GM19099 (cell line): ENCODE measurements around the gene CTTNBP2.

ENCODE experiments used
- POLR2A ChIP-seq: IDR thresholded peaks from 3 replicates; pipeline ENCODE4 v1.6.1; 2011; ENCODE audit warnings: low read depth; ENCODE audit not compliant: insufficient read length; ENCODE audit errors: extremely low read depth

Gene CTTNBP2

DNA sequence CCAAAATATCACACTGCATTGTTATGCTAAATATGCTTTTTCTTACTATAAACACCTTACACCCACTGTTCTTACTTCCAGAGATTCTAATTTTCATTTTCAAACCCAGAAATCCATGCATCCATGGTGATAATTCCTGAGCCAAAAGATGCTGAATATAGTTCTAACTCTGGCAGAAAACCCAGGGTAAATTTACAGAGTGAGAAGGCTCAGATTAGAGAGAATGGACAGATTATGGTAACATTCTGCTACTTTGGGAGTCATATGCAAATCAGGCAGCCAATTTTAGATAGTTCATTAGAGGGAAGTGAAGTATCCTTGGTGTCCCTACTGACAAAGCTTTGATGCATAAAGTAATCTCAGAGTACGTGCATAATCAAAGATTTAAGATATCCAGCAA, 15.4 kb upstream of the CTTNBP2 start:
- no peak for TF ChIP-seq POLR2A

DNA sequence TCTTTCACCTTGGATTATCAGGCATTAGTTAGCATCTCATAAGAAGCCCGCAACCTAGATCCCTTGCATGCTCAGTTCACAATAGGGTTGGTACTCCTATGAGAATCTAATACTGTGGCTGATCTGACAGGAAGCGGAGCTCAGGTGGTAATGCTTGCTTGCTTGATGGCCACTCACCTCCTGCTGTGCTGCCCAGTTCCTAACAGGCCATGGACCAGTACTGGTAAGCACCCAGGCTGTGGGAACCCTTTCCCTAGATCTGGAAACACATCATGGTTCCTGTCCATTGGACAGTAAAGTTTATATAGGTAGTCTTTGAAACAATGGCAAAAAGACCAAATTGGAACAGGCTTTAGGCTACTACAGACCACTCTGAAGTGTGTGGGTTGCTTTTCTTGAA, 9.4 kb upstream of the CTTNBP2 start:
- no peak for TF ChIP-seq POLR2A

DNA sequence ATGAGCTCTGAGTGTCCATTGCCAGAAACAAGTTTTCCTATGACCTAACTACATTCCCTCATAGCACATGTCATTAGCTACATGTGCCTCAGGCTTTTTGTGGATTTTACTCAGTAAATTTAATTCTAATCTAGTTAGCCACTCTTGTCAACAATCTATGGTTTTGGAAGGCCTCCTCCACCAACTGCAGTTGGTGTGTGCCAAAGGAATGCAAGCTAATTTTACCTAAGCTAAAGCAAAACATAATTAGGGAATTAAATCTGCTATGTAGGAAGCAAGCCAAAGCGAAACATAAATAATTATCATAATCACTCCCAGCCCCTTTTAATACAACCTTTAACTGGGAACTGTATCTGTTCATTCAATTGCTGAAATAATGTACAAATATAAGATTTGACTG, 3.5 kb upstream of the CTTNBP2 start:
- no peak for TF ChIP-seq POLR2A

DNA sequence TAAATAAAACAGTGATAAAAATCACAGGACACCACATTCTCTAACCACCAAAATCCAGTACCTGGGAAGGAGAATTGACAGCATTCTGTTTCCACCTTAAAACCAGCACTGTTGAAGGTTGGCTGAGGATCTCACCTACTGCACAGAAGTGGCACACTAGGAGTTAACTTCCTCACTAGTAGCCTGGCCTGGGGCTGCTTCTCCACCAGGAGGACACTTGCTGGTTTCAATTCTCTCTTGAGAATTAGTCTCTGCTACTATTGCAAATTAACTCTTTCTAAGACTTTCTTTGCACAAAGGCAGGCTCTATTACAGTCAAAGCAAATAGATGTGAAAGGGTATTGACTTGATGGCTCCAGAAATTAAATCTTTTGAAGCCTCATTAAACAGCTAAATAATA, 2.3 kb upstream of the CTTNBP2 start:
- TF ChIP-seq POLR2A, result no peak

DNA sequence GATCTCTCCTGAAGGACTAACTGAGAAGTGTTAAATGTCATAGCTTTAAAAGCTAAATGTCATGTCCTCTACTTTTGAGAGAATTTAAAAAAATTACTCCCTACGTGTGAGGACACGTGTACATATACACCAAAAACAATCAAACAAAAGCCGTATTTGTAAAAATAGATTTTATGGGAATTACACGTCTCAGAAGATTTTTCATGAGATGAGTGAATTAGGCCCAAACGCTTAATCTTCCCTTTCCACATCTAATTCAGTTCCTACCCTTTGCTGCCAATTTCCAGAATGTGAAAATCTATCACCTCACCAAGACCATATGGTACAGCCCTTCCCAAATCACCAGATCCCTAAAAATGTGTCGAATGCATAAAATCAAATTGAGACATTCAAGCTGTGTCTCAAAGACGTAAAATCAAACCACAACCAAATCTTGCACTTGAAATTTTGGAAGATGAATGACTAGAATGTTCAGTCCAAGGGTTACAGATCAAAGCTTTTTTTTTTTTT, 1.0 kb upstream of the CTTNBP2 start:
- no peak for TF ChIP-seq POLR2A

DNA sequence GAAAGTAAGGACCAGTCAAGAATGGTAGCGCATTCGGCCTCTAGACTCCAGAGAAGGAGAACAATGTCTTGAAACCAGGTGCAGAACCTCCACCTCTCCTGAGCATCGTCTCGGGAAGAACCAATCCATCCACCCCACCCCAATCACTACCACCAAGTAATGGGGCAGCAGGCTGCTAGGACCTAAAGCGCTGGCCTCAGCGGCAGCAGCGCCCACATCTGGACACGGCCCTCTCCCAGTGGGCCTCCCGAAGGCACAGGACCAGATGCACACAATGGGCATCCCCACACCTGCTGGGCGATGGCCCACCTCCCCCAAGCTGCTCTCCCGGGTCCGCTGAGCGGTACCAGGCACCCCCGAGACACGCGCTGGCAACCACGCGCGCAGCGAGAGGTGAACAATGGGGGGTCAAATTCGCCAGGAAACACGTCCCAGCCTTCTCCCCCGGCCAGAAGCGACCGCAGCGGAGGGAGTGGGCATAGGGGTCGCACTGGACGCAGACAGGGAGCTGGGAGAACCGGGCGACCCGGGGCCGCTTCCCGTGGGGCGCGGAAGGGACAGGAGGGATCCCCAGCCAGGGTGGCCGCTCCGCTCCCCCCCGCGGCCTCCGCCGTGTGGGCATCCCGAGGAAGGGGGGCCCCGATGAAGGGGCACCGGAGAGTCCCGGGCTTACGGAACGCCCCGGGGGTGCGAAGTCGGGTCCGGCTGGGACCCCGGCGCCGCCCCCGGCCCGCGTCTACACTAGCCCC, 506 bp downstream of the CTTNBP2 start:
- no peak for TF ChIP-seq POLR2A

DNA sequence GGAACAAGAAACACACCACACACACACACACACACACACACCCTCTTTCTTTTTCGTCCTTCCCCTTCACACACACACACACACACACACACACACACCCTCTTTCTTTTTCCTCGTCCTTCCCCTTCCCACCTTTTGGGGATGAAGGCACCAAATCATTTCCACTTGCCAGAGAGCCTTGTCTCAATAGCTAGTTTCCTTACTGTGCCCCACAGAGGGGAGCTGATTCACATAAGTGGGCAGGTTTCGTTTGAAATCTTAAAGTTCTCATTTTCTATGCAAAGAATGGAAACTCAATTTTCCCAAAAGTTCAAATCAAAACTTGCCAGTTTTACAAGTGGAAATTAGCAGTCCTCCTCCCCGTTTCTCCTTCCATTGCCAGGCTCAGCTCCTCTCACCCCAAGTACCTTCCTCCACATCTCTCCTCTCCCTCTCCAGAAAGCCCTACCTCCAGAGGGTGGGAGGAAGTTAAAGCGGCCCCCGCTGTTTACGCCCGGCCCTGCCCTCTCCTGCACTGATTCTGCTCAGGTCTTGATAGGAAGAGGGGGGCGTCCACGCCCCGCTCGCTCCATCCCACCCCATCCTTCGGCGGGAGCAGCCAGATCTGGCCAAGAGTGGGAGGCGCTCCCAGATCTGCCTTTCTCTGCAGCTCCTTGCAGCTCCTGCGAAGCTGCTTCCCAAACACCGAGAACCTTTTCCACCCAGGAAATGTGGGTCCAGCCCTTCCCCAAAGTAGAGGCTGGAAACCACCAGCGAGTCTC, 1.3 kb downstream of the CTTNBP2 start:
- TF ChIP-seq POLR2A, result no peak

DNA sequence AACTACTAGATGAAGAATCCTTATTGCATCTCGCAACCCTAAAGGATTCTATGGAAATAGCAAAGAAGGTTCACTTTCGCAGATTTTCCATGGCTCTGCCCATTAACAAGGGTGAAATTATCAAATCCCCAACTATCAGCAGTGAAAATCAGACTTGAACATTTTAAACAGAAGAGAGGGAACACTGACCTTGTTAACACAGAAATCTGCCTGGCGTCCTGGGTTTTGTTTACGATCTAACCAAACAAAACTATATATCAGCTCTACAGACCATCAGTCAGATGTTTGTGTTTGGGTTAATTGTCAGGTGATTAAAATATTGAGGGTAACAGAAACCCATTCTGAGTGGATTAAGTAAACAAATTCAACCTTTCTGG, 1.9 kb downstream of the CTTNBP2 start:
- TF ChIP-seq POLR2A, result no peak

DNA sequence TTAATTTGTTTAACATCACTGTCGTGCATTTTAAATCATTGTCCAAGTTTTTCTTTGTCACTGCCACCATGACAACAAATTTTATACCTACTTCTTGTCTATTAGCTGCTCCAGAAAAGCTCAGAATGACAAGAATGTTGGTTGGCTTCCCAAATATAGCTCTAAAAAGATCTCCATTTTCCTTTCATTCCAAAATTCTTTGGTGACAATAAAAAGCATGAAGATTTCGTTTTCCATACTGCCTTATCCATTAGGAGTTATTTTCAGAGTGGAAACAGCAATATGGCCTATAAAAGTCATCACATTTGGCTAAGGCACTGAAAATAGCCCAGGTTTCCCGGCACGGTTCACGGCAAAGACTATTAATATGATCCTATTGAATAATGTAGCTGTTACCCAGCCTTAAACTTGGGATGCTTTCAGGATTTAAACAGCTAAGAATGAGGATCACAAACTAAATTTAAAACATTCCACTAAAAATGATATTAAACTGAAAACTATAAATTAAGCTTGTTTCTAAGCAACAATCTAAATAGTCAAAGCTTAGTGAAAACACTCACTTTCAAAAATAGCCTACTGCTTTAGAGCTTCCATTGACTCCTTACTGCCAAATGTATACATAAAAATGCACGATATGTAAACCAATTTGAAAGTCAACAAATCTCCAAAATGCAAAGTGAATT, 2.7 kb downstream of the CTTNBP2 start:
- no peak for TF ChIP-seq POLR2A

DNA sequence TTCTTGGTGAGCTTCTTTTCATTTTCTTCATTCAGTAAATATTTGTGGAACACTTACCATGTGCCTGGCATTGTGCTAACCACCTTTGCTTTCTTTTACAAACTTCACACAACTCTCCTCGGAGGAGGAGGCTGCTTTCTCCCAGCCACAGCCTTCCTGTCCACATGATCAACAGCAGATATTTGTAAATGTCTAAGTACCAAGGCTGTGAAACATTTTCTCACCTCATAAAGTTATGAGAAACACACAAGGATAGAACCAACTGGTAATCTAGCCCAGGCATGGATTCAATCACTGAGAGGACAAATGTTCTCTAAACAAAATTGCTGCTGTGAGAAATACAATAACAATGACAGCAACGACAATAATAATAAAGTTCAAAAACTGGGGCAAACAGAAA, 3.9 kb downstream of the CTTNBP2 start:
- TF ChIP-seq POLR2A, result no peak

DNA sequence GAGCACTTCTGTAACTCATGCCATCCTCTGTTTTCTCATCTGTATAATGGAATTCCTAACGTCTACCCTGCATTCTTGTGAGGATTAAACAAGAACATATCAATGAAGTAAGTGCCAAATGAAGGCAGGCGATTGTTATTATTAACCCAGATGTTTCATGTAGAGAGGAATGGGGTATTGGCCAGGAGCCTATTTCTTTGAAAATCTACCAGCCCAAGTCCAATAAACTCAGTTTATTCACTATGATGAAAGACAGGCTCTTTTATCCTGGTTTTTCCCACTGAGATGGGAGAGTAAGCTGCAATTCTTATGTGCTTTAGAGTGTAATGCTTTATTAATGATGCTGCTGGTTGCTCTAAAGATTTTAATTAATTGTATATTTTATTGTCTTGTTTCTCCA, 9.6 kb downstream of the CTTNBP2 start:
- TF ChIP-seq POLR2A, result no peak

DNA sequence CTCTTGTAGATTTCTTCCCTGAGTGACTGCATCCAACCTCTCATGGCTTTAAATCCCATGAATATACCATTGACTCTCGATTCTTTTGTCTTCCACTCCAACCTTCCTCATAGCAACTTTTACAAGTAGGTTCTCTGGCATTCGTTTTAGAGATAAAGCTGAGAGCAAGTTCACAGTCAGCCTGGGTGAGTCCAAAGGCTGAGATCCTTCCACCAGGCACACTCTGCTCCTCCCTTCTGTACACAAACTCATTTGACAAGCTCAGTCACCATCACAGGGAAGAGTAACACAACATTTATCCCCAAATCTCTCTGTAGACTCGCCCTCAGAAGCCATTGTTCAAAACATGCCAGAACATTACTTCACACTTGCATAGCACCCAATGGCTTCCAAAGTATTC, 10.9 kb downstream of the CTTNBP2 start:
- TF ChIP-seq POLR2A, result no peak

DNA sequence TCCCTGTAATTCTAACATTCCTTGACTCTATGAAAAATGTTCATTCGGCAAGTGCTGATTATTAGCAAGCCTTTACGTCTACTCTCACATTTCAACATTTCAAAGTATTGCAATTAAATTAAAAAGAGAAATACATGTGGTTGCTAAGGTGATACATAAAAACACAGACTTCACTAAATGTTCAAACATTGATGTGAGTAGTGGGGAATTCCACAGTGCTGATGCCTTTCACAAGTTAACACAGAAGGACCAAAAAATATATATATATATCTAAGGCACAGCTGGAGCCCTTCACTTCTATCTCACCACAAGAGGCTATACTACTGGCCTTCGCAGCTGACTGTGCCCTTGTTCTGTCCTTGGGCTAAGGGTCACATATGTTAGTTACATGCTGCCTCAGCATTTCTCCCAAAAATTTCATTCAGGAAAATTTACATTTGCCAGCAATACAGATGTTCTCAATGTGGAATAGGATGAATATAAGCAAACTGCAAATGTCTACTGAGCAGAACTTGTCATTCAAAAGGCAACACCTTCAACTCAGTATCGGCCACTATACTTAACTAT, 13.9 kb downstream of the CTTNBP2 start:
- no peak for TF ChIP-seq POLR2A

DNA sequence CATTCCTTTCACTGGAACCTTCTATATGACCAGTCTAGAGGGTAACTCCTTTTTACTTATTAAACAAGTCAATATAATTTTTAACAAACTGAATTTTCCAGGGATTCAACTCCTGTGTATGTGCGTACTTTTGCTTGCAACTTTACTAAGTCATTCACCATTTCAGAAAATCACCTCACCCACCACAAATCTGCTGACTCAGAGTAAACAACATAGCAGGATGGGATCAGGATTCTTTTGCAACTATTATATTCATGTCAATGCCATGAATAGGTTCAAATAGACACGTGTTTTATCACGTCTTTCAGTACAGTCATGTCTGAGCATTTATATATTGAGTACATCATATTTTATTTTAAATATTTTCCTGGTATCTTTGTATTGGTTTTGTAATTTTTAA, 14.5 kb downstream of the CTTNBP2 start:
- TF ChIP-seq POLR2A, result no peak

DNA sequence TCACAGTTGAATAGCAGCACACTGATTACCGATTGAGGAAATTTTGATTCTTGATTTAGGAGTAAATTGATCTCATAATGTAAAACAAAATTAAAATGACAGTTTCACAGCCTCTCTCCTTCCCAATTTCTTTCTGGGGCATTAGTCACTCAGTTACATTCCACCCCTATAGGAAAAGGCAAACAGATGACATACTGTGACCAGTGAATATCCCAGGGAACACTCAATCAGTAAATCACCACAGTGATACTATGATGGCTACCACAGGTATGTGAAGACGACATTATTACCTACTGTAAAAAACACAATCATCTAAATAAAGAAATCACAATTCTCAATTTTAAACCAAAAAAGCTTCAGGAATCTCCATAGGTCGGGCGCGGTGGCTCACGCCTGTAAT, 15.5 kb downstream of the CTTNBP2 start:
- no peak for TF ChIP-seq POLR2A

DNA sequence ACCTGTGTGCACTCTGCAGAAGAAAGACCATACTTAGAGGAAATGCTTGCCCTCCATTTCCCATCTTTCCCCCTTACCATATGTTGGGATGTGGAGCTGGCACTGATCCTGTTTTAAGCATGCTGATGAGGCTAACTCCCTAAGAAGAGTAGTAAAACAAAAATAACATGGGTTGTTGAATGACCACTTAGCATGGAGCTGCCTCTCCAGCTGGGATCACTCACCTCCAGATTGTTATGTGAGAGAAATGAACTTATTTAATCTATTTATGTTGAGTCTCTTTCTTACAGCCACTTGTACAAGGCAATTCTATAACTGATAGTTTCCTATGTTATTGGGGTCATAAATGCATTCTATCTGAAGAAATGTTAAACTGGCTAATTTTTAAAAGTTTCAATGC, 17.0 kb downstream of the CTTNBP2 start:
- no peak for TF ChIP-seq POLR2A

DNA sequence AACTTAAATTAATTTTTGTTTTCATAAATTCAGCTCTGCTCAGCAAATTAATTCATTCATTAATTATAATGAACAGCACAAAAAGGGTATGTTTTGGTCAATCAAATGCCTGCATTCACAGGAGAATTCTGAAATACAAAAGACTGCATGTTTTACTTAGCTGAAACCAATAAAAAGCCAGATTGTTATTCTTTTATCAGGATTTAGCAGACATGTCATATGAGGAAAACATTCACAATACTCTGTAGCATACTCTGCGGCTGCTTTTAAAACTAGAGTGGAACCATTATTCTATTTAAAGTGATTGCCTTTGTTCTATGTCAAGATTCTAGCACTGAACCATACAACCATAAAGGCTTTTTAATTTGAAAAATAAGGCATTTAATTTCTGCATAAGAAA, 19.1 kb downstream of the CTTNBP2 start:
- no peak for TF ChIP-seq POLR2A
